Measurements from ENCODE around the gene RPS3. TPM values are rescaled to one million over a fixed set of nuclear protein-coding genes. Genes with fewer than 3 reads are reported as not detected.

Gene RPS3
- total RNA-seq, 2 experiments from 2014 or later: 4,753 to 4,828 TPM

- ATAC-seq (ENCODE audit: poor library complexity) (no peak), DNase-seq (no peak)
- intact Hi-C loops (cut with DNase I, micrococcal nuclease): no loop called here
- H3K9me3 ChIP-seq (ENCODE audit: control insufficient read depth in 1 of 2, insufficient read depth in 1 of 2, low read length in 2 of 2): no peaks in the 10 kb centered on the region
- TF ChIP-seq CTCF (IDR thresholded peaks at IDR 0.05): no peak
- Mint-ChIP-seq H3K27ac (no peak overlapping the region), H3K4me1 (ENCODE audit: low read depth) (no peaks in the 10 kb centered on the region), H3K4me3 (no peak overlapping the region), H3K27me3 (no peaks in the 10 kb centered on the region), H3K36me3 (ENCODE audit: low read depth) (no peaks in the 10 kb centered on the region), H3K9me3 (no peaks in the 10 kb centered on the region)
- H3K27me3 ChIP-seq (ENCODE audit: control insufficient read depth in 1 of 2, insufficient read depth in 2 of 2, low read length in 2 of 2): no peaks in the 10 kb centered on the region
- no peak overlapping the region for H3K27ac ChIP-seq (ENCODE audit: low read depth in 1 of 2, low read length in 2 of 2)
- H3K4me1 ChIP-seq (ENCODE audit: insufficient read depth, low read length): peaks cover 4% of the 10 kb centered on the region
- ChIA-PET CTCF (no interaction called here), POLR2A (no interaction called here)
- no peak overlapping the region for H3K4me3 ChIP-seq (ENCODE audit: low read length)
- peaks cover 5% of the 10 kb centered on the region for H3K36me3 ChIP-seq (ENCODE audit: insufficient read depth, low read length)
Observed at GRCh38 chr11:75442161-75442885, 43.0 kb downstream of the RPS3 start.

GRCh38 chr11:75443043-75443442 is 43.7 kb downstream of the RPS3 start:
- ChIA-PET POLR2A (no interaction called here), CTCF (interaction anchor here (4.2 kb wide), 1 partner anchor 89 kb away, joined by 25 read pairs; no protein-coding TSS in a partner anchor)
- no peak for DNase-seq
- H3K4me3 Mint-ChIP-seq: no peak overlapping the region
- H3K27me3 Mint-ChIP-seq: no peaks in the 10 kb centered on the region
- Histone ChIP-seq H3K27ac (ENCODE audit: low read depth in 1 of 2, low read length in 2 of 2) (no peak overlapping the region), H3K27me3 (ENCODE audit: control insufficient read depth in 1 of 2, insufficient read depth in 2 of 2, low read length in 2 of 2) (no peaks in the 10 kb centered on the region), H3K36me3 (ENCODE audit: insufficient read depth, low read length) (peaks cover 5% of the 10 kb centered on the region), H3K4me1 (ENCODE audit: insufficient read depth, low read length) (peaks cover 4% of the 10 kb centered on the region), H3K9me3 (ENCODE audit: control insufficient read depth in 1 of 2, insufficient read depth in 1 of 2, low read length in 2 of 2) (no peaks in the 10 kb centered on the region), H3K4me3 (ENCODE audit: low read length) (no peak overlapping the region)
- no peak for ATAC-seq (ENCODE audit: poor library complexity)
- no peaks in the 10 kb centered on the region for H3K4me1 Mint-ChIP-seq (ENCODE audit: low read depth)
- H3K27ac Mint-ChIP-seq: no peak overlapping the region
- intact Hi-C loops (cut with DNase I, micrococcal nuclease): no loop called here
- H3K9me3 Mint-ChIP-seq: no peaks in the 10 kb centered on the region
- no peak for TF ChIP-seq CTCF (IDR thresholded peaks at IDR 0.05)
- no peaks in the 10 kb centered on the region for H3K36me3 Mint-ChIP-seq (ENCODE audit: low read depth)

GRCh38 chr11:75445315-75445953 is 46.1 kb downstream of the RPS3 start:
- H3K36me3 Mint-ChIP-seq (ENCODE audit: low read depth): no peaks in the 10 kb centered on the region
- H3K9me3 Mint-ChIP-seq: no peaks in the 10 kb centered on the region
- intact Hi-C loops (cut with DNase I, micrococcal nuclease): loop anchor here (1.0 to 5.0 kb wide), 4 partner anchors 56 to 132 kb away; no protein-coding TSS in a partner anchor
- Histone ChIP-seq H3K4me3 (ENCODE audit: low read length) (no peak overlapping the region), H3K4me1 (ENCODE audit: insufficient read depth, low read length) (peaks cover 4% of the 10 kb centered on the region), H3K36me3 (ENCODE audit: insufficient read depth, low read length) (no peaks in the 10 kb centered on the region), H3K27me3 (ENCODE audit: control insufficient read depth in 1 of 2, insufficient read depth in 2 of 2, low read length in 2 of 2) (no peaks in the 10 kb centered on the region), H3K27ac (ENCODE audit: low read depth in 1 of 2, low read length in 2 of 2) (no peak overlapping the region), H3K9me3 (ENCODE audit: control insufficient read depth in 1 of 2, insufficient read depth in 1 of 2, low read length in 2 of 2) (no peaks in the 10 kb centered on the region)
- H3K4me1 Mint-ChIP-seq (ENCODE audit: low read depth): no peaks in the 10 kb centered on the region
- H3K27ac Mint-ChIP-seq: no peak overlapping the region
- no peaks in the 10 kb centered on the region for H3K27me3 Mint-ChIP-seq
- TF ChIP-seq CTCF (IDR thresholded peaks at IDR 0.05): peak; percentile 96
- peak; percentile 94 for ATAC-seq (ENCODE audit: poor library complexity)
- ChIA-PET POLR2A (interaction anchor here (1.0 to 2.3 kb wide), 3 partner anchors 80 to 88 kb away, joined by 3 to 6 read pairs (median 6); partner anchors contain the start of gene GDPD5), CTCF (interaction anchor here (4.2 kb wide), 1 partner anchor 87 kb away, joined by 25 read pairs; no protein-coding TSS in a partner anchor)
- DNase-seq: peak; percentile 58 to 85 (median 68)
- H3K4me3 Mint-ChIP-seq: no peak overlapping the region
